ENCODE measurements around the gene NUDT11. TPM values are rescaled to one million over a fixed set of nuclear protein-coding genes. Genes with fewer than 3 reads are reported as not detected.

Gene NUDT11
- polyA plus RNA-seq, 4 donors = 1.5 to 19.9 (median 4.5) TPM

Other genes starting within 250 kb of the NUDT11 start
- gene NUDT10, start 163.8 kb downstream of the NUDT11 start, polyA plus RNA-seq = 1 to 10 TPM in 3 of 4 donors, not detected in 1; 1.3 to 1.5 (median 1.4) TPM
- 1 to 10 TPM in 2 of 4 donors, under 1 TPM in 2; 0.09 to 3.4 (median 0.92) TPM for gene CENPVL3, start 122.3 kb upstream of the NUDT11 start, polyA plus RNA-seq
- under 1 TPM in 2 of 4 donors, not detected in 2; 0.03 to 0.42 TPM for gene CENPVL2, start 186.2 kb upstream of the NUDT11 start, polyA plus RNA-seq
- gene CENPVL1, start 213.9 kb upstream of the NUDT11 start, polyA plus RNA-seq = under 1 TPM in 2 of 4 donors, not detected in 2; 0.03 to 0.42 TPM
- gene GSPT2, start 246.8 kb upstream of the NUDT11 start, polyA plus RNA-seq = 10 to 100 TPM in 1 of 4 donors, 1 to 10 TPM in 3; 1.1 to 12.9 (median 3.5) TPM

All from small intestine (tissue), 4 donors.